OCI-LY7 (cell line): ENCODE data around the gene TUBB6. TPM values are rescaled to one million over a fixed set of nuclear protein-coding genes. Genes with fewer than 3 reads are reported as not detected.

Source experiments
- BruUV-seq: library from RNA; stranded (reverse); fragments of 400-500 nt; replicated peaks from 2 replicates; lab custom pipeline; 2021; lab: Mats Ljungman, UMichigan
- CTCF ChIA-PET: fragments of 300-600 bp; sonication (Branson Sonifier 250); formaldehyde crosslinking; loops from one replicate; lab custom pipeline; 2022; ENCODE audit warnings: antibody characterized with exemption; ENCODE audit not compliant: unreplicated experiment; lab: Charles Lee
- POLR2A ChIA-PET: fragments of 300-600 bp; sonication (Branson Sonifier 250); formaldehyde crosslinking; loops from one replicate; lab custom pipeline; 2022; ENCODE audit warnings: antibody characterized with exemption; lab: Charles Lee
- DNase-seq: peaks from one replicate; pipeline ENCODE4 v3.0.0-alpha.2; 2015; ENCODE audit warnings: low spot score
- H2AFZ ChIP-seq: fragments of 200-600 bp; sonication (generic), shearing (Covaris generic); 2 replicates; pipeline ENCODE4 v1.6.1; 2014; ENCODE audit warnings: mild to moderate bottlenecking, antibody characterized with exemption, low read length, moderate library complexity
- H3K27ac ChIP-seq: fragments of 200-600 bp; sonication (generic); 2 replicates; pipeline ENCODE4 v1.5.1; 2014; ENCODE audit warnings: mixed run types, low read depth, mild to moderate bottlenecking, moderate library complexity, low read length, inconsistent platforms; ENCODE audit not compliant: poor library complexity, severe bottlenecking
- H3K36me3 ChIP-seq: fragments of 200-600 bp; sonication (generic); 2 replicates; pipeline ENCODE4 v1.6.1; 2014; ENCODE audit warnings: mild to moderate bottlenecking, antibody characterized with exemption, low read length, moderate library complexity, mixed read lengths; ENCODE audit not compliant: insufficient read depth
- H3K4me1 ChIP-seq: fragments of 200-600 bp; sonication (generic); 2 replicates; pipeline ENCODE4 v1.5.1; 2014; ENCODE audit warnings: mild to moderate bottlenecking, low read length; ENCODE audit not compliant: insufficient read depth, poor library complexity, severe bottlenecking
- H3K4me2 ChIP-seq: fragments of 200-600 bp; sonication (generic); 2 replicates; pipeline ENCODE4 v1.6.1; 2014; ENCODE audit warnings: mild to moderate bottlenecking, low read length
- H3K4me3 ChIP-seq: fragments of 200-600 bp; sonication (generic); 2 replicates; pipeline ENCODE4 v1.5.1; 2014; ENCODE audit warnings: mild to moderate bottlenecking, low read depth, low read length; ENCODE audit not compliant: poor library complexity, severe bottlenecking
- H3K79me2 ChIP-seq: fragments of 200-600 bp; sonication (generic); 2 replicates; pipeline ENCODE4 v1.6.1; 2016; ENCODE audit warnings: low read depth, mild to moderate bottlenecking, low read length, moderate library complexity, mixed read lengths; ENCODE audit not compliant: insufficient read depth
- H3K9me2 ChIP-seq: fragments of 200-600 bp; sonication (generic); 2 replicates; pipeline ENCODE4 v1.6.1; 2016; ENCODE audit warnings: mild to moderate bottlenecking, low read length, mixed read lengths; ENCODE audit not compliant: insufficient read depth
- H3K9me3 ChIP-seq: fragments of 200-600 bp; sonication (generic); 2 replicates; pipeline ENCODE4 v1.6.1; 2014; ENCODE audit warnings: mild to moderate bottlenecking, mixed run types, low read length, mixed read lengths
- H4K20me1 ChIP-seq: fragments of 200-600 bp; sonication (generic); 2 replicates; pipeline ENCODE4 v1.6.1; 2014; ENCODE audit warnings: mild to moderate bottlenecking, antibody characterized with exemption, low read length, moderate library complexity, mixed read lengths; ENCODE audit not compliant: insufficient read depth
- CTCF ChIP-seq: fragments of 200-600 bp; sonication (generic); conservative IDR thresholded peaks from 2 replicates; pipeline ENCODE4 v1.5.1; 2014; ENCODE audit warnings: mild to moderate bottlenecking, antibody characterized with exemption, low read length, moderate library complexity, mixed read lengths
- EZH2phosphoT487 ChIP-seq: fragments of 200-600 bp; sonication (generic); IDR thresholded peaks from 2 replicates; pipeline ENCODE4 v1.6.1; 2018; ENCODE audit warnings: low read depth, borderline replicate concordance, mild to moderate bottlenecking, mixed run types, antibody characterized with exemption, low read length, moderate library complexity, mixed read lengths
- intact Hi-C: fragments of 100-400 bp; cut with micrococcal nuclease; formaldehyde crosslinking; loops from one replicate; pipeline ENCODE4 v1.10.0; 2022; ENCODE audit not compliant: unreplicated experiment
- total RNA-seq, 2 experiments: library from RNA; depleted of rRNA in 1 of 2; stranded (reverse); fragments of >200 nt in 1 of 2; shearing (Covaris generic) in 1 of 2; gene quantifications; 2 replicates each; pipeline ENCODE4 v1.2.3, GENCODE V29; 2014 to 2022

Gene TUBB6
- total RNA-seq, 2 experiments from 2014 or later, result not detected

- H3K9me3 ChIP-seq, result no peaks in the 10 kb centered on the region
- H4K20me1 ChIP-seq, result no peaks in the 10 kb centered on the region
- no peaks in the 10 kb centered on the region for H3K79me2 ChIP-seq
- BruUV-seq, result no TSS peak
- ChIA-PET CTCF (no interaction called here), POLR2A (interaction anchor here (0.5 to 0.6 kb wide), 3 partner anchors 13 to 800 kb away, joined by 3 to 4 read pairs (median 3); no protein-coding TSS in a partner anchor)
- intact Hi-C loops, result no loop called here
- no peak for DNase-seq
- no peaks in the 10 kb centered on the region for H3K9me2 ChIP-seq
- H3K36me3 ChIP-seq, result no peaks in the 10 kb centered on the region
- no peaks in the 10 kb centered on the region for H3K4me1 ChIP-seq
- H3K4me3 ChIP-seq, result no peak overlapping the region
- H3K27ac ChIP-seq, result no peak overlapping the region
- no peak overlapping the region for H3K4me2 ChIP-seq
- TF ChIP-seq EZH2phosphoT487 (no peak), CTCF (no peak)
- no peak overlapping the region for H2AFZ ChIP-seq
These were observed 24.4 kb upstream of the TUBB6 start for GRCh38 chr18:12283666-12284065.

GRCh38 chr18:12287131-12287681, 20.8 kb upstream of the TUBB6 start:
- BruUV-seq, result no TSS peak
- CTCF ChIA-PET, result no interaction called here
- no peaks in the 10 kb centered on the region for H3K9me3 ChIP-seq
- POLR2A ChIA-PET, result no interaction called here
- no peak overlapping the region for H3K27ac ChIP-seq
- H4K20me1 ChIP-seq, result no peaks in the 10 kb centered on the region
- no peak overlapping the region for H3K4me3 ChIP-seq
- intact Hi-C loops, result no loop called here
- H3K36me3 ChIP-seq, result no peaks in the 10 kb centered on the region
- H3K4me2 ChIP-seq, result no peak overlapping the region
- no peak for TF ChIP-seq CTCF
- TF ChIP-seq EZH2phosphoT487, result no peak
- H3K9me2 ChIP-seq, result no peaks in the 10 kb centered on the region
- no peaks in the 10 kb centered on the region for H3K4me1 ChIP-seq
- H3K79me2 ChIP-seq, result no peaks in the 10 kb centered on the region
- no peak for DNase-seq
- H2AFZ ChIP-seq, result no peak overlapping the region

- Histone ChIP-seq H4K20me1 (no peaks in the 10 kb centered on the region), H3K4me3 (no peak overlapping the region), H3K79me2 (no peaks in the 10 kb centered on the region), H3K9me2 (no peaks in the 10 kb centered on the region), H3K4me2 (no peak overlapping the region), H2AFZ (no peak overlapping the region), H3K36me3 (no peaks in the 10 kb centered on the region), H3K27ac (no peak overlapping the region), H3K9me3 (no peaks in the 10 kb centered on the region), H3K4me1 (no peaks in the 10 kb centered on the region)
- intact Hi-C loops, result no loop called here
- DNase-seq, result no peak
- no peak for TF ChIP-seq CTCF
- no peak for TF ChIP-seq EZH2phosphoT487
- CTCF ChIA-PET, result no interaction called here
- POLR2A ChIA-PET, result no interaction called here
- no TSS peak for BruUV-seq
These were observed 20.2 kb upstream of the TUBB6 start for GRCh38 chr18:12287684-12288402.
